Natural killer cell (primary cell): ENCODE results near the gene ARL5B. TPM values are rescaled to one million over a fixed set of nuclear protein-coding genes. Genes with fewer than 3 reads are reported as not detected.

Experiments used
- ATAC-seq, 3 donors: fragments of 150-1000 bp in 2 of 3; fragments of 200-7000 bp in 1 of 3; cut with Tn5 transposase; 1 replicate in 1 of 3; 2 replicates in 2 of 3; pipeline ENCODE4 v1.10.0; 2021; ENCODE audit warnings: mild to moderate bottlenecking in 2 of 3, moderate library complexity in 2 of 3
- DNase-seq, 2 donors: peaks; one replicate each; pipeline versions ENCODE4 v3.0.0 to v3.0.0-alpha.2; 2013 to 2021; ENCODE audit warnings: mixed read lengths in 1 of 2
- H3K27ac ChIP-seq: one replicate; pipeline ENCODE4 v1.5.1; 2013; ENCODE audit warnings: mild to moderate bottlenecking, low read length
- H3K27me3 ChIP-seq: one replicate; pipeline ENCODE4 v1.6.1; 2013; ENCODE audit warnings: low read length; ENCODE audit not compliant: control insufficient read depth, insufficient read depth
- H3K36me3 ChIP-seq: one replicate; pipeline ENCODE4 v1.6.1; 2013; ENCODE audit warnings: low read length; ENCODE audit not compliant: control insufficient read depth, insufficient read depth
- H3K4me1 ChIP-seq: one replicate; pipeline ENCODE4 v1.6.1; 2013; ENCODE audit warnings: low read length; ENCODE audit not compliant: control insufficient read depth, insufficient read depth
- H3K4me3 ChIP-seq: one replicate; pipeline ENCODE4 v1.5.1; 2013; ENCODE audit warnings: low read length
- H3K9me3 ChIP-seq: one replicate; pipeline ENCODE4 v1.6.1; 2013; ENCODE audit warnings: low read length; ENCODE audit not compliant: control insufficient read depth, insufficient read depth
- H3K27ac Mint-ChIP-seq, 2 donors: one replicate each; pipeline ENCODE4 v1.8.0; 2022; ENCODE audit warnings: mild to moderate bottlenecking in 2 of 2, mixed read lengths in 2 of 2, moderate library complexity in 1 of 2
- H3K27me3 Mint-ChIP-seq, 2 donors: one replicate each; pipeline ENCODE4 v1.8.0; 2022; ENCODE audit warnings: low read depth in 2 of 2, mixed read lengths in 2 of 2
- H3K36me3 Mint-ChIP-seq: one replicate; pipeline ENCODE4 v1.8.0; 2022; ENCODE audit warnings: mixed read lengths
- H3K4me1 Mint-ChIP-seq, 2 donors: one replicate each; pipeline ENCODE4 v1.8.0; 2022; ENCODE audit warnings: mixed read lengths in 2 of 2
- H3K4me3 Mint-ChIP-seq: one replicate; pipeline ENCODE4 v1.8.0; 2022; ENCODE audit warnings: mild to moderate bottlenecking, moderate library complexity, mixed read lengths
- H3K9me3 Mint-ChIP-seq, 2 donors: one replicate each; pipeline ENCODE4 v1.8.0; 2022; ENCODE audit warnings: mixed read lengths in 2 of 2
- WGBS: methylation state at CpG from one replicate; pipeline ENCODE4 v1.1.7; 2013; ENCODE audit warnings: missing lambda C conversion rate; ENCODE audit not compliant: insufficient coverage; 5-methylcytosine and 5-hydroxymethylcytosine counted together
- intact Hi-C: fragments of 100-400 bp; cut with micrococcal nuclease; formaldehyde crosslinking; loops from one replicate; pipeline ENCODE4 v1.14.2; 2022
- total RNA-seq, 4 donors: library from RNA; stranded (reverse); fragments of 120-200 nt in 1 of 4; gene quantifications; one replicate each; pipeline versions ENCODE4 v1.2.3 to v1.2.4, GENCODE V29; 2013 to 2022
- TF ChIP-seq, protein P1 (sequence below): fragments of 200-600 bp; IDR thresholded peaks from one replicate; pipeline ENCODE4 v1.8.0; 2022; ENCODE audit warnings: antibody characterized with exemption

The ARL5B gene
- total RNA-seq, 3 donors from 2014 or later (not counting 1 experiment from before 2014, with no cell fraction given), result 19.1 to 25.9 (median 20.8) TPM

GRCh38 chr10:18650404-18650997 lies 8.7 kb upstream of the ARL5B start:
- Mint-ChIP-seq H3K27me3 (no peaks in the 10 kb centered on the region), H3K4me1 (peaks cover 31 to 40% of the 10 kb centered on the region in 2 donors), H3K36me3 (no peaks in the 10 kb centered on the region), H3K4me3 (peak overlapping the region; percentile 92), H3K9me3 (no peaks in the 10 kb centered on the region), H3K27ac (peak overlapping the region; percentile 91 to 98)
- H3K4me1 ChIP-seq, result peaks cover 7% of the 10 kb centered on the region
- intact Hi-C loops, result loop anchor here (10.0 kb wide), 1 partner anchor 1626 kb away; no protein-coding TSS in a partner anchor
- peak overlapping the region; percentile 99 for H3K27ac ChIP-seq
- WGBS, result 17% methylated on average over 5 of the region's 6 CpGs
- TF ChIP-seq, protein P1, sequence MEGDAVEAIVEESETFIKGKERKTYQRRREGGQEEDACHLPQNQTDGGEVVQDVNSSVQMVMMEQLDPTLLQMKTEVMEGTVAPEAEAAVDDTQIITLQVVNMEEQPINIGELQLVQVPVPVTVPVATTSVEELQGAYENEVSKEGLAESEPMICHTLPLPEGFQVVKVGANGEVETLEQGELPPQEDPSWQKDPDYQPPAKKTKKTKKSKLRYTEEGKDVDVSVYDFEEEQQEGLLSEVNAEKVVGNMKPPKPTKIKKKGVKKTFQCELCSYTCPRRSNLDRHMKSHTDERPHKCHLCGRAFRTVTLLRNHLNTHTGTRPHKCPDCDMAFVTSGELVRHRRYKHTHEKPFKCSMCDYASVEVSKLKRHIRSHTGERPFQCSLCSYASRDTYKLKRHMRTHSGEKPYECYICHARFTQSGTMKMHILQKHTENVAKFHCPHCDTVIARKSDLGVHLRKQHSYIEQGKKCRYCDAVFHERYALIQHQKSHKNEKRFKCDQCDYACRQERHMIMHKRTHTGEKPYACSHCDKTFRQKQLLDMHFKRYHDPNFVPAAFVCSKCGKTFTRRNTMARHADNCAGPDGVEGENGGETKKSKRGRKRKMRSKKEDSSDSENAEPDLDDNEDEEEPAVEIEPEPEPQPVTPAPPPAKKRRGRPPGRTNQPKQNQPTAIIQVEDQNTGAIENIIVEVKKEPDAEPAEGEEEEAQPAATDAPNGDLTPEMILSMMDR, result no peak
- H3K27me3 ChIP-seq, result no peaks in the 10 kb centered on the region
- ATAC-seq, result no peak
- no peaks in the 10 kb centered on the region for H3K9me3 ChIP-seq
- DNase-seq, result peak in 1 of 2 donors; percentile 37
- H3K36me3 ChIP-seq, result peaks cover 16% of the 10 kb centered on the region
- peak overlapping the region; percentile 97 for H3K4me3 ChIP-seq

DNA sequence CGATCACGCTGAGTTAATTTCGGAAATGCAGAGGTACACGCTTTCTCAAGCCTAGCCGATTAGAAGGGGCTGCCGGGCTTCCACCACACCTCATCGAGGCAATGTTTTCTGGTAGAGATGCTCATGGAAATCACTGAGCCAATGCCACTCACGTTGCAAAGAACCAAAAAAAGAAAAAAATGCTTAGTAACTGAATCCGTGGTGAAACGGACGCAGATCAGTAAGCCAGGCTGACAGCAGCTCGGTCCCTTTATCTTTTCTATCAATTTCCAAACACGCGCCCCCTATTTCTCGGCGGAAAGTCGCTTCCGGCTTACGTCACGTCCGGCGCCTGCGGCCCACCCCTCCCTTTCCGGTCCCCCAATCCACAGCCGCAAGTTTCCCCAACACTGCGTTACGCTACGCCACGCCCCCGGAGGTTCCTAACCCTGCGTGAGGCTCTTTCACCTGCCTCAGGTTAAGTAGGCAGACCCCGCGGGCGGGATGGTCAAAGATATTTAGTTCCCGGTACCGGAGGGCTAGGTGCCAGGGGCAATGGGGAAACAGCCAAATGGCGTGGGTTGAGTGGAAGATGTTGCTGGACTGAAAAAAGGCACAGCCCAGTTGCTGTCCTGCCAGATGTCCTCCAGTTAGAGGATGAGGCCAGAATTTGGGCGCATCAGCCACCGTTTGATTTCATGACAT lies 7.8 kb upstream of the ARL5B start, which contains the start of gene NSUN6:
TSS of gene NSUN6 (minus strand) at position 264 of the 684 bp plus-strand sequence. CDS start 384 bp downstream, outside the sequence.
- Mint-ChIP-seq H3K9me3 (no peaks in the 10 kb centered on the region), H3K27me3 (no peaks in the 10 kb centered on the region), H3K27ac (peak within 1 kb of the TSS; percentile 91 to 98), H3K4me1 (peaks cover 31 to 40% of the 10 kb centered on the region in 2 donors), H3K4me3 (peak within 1 kb of the TSS; percentile 92), H3K36me3 (no peaks in the 10 kb centered on the region)
- no peaks in the 10 kb centered on the region for H3K27me3 ChIP-seq
- TF ChIP-seq, protein P1, result no peak
- H3K36me3 ChIP-seq, result peaks cover 10% of the 10 kb centered on the region
- ATAC-seq (peak; percentile 93 to 97 (median 94)), DNase-seq (peak; percentile 90 to 98)
- WGBS, result under 1% methylated on average over 39 of the region's 39 CpGs
- intact Hi-C loops, result loop anchor here (1.0 to 10.0 kb wide), 2 partner anchors 8 to 1627 kb away; partner anchors contain the start of gene ARL5B
- peak within 1 kb of the TSS; percentile 99 for H3K27ac ChIP-seq
- no peaks in the 10 kb centered on the region for H3K9me3 ChIP-seq
- H3K4me3 ChIP-seq, result peak within 1 kb of the TSS; percentile 97
- peaks cover 7% of the 10 kb centered on the region for H3K4me1 ChIP-seq

- Histone ChIP-seq H3K27ac (no peak overlapping the region), H3K4me3 (no peak overlapping the region), H3K9me3 (no peaks in the 10 kb centered on the region), H3K4me1 (peaks cover 7% of the 10 kb centered on the region), H3K36me3 (peaks cover 6% of the 10 kb centered on the region), H3K27me3 (no peaks in the 10 kb centered on the region)
- Mint-ChIP-seq H3K27me3 (no peaks in the 10 kb centered on the region), H3K4me1 (peaks cover 31 to 39% of the 10 kb centered on the region in 2 donors), H3K27ac (peak overlapping the region; percentile 65 to 98), H3K9me3 (no peaks in the 10 kb centered on the region), H3K4me3 (no peak overlapping the region), H3K36me3 (no peaks in the 10 kb centered on the region)
- TF ChIP-seq, protein P1, result no peak
- WGBS, result 100% methylated on average over 2 of the region's 3 CpGs
- DNase-seq (no peak), ATAC-seq (no peak)
- intact Hi-C loops, result loop anchor here (10.0 kb wide), 1 partner anchor 1628 kb away; no protein-coding TSS in a partner anchor
Observed at GRCh38 chr10:18653112-18653511, 6.1 kb upstream of the ARL5B start.
